Activated CD8-positive, alpha-beta memory T cell treated with anti-CD3 and anti-CD28 coated beads, Interleukin-2, amount 50 U/mL, for 1 hour (primary cell): ENCODE measurements around the gene ETNK1.

Source experiments
- DNase-seq: peaks from one replicate; pipeline ENCODE4 v3.0.0-alpha.2; 2020; ENCODE audit errors: extremely low read depth

Gene ETNK1

GRCh38 chr12:22634883-22635282 is 9.9 kb downstream of the ETNK1 start:
- no peak for DNase-seq

DNA sequence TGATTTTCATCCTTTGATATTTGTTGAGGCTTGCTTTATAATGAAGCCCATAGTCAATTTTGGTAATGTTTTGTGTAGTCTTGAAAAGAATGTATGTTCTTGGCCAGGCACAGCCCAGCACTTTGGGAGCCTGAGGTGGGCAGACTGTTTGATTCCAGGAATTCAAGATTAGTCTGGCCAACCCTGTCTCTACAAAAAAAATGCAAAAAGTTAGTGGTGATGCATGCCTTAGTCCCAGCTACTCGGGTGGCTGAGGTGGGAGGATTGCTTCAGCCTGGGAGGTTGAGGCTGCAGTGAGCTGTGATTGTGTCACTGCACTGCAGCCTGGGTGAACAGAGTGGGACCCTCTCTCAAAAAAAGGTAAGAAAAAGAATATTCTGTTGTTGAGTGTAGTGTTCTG is 10.8 kb downstream of the ETNK1 start:
- no peak for DNase-seq

- no peak for DNase-seq
Measured at GRCh38 chr12:22640851-22641250, 15.9 kb downstream of the ETNK1 start.

GRCh38 chr12:22641353-22642053 is 16.5 kb downstream of the ETNK1 start:
- no peak for DNase-seq

GRCh38 chr12:22648668-22649067 is 23.7 kb downstream of the ETNK1 start:
- DNase-seq: no peak

DNA sequence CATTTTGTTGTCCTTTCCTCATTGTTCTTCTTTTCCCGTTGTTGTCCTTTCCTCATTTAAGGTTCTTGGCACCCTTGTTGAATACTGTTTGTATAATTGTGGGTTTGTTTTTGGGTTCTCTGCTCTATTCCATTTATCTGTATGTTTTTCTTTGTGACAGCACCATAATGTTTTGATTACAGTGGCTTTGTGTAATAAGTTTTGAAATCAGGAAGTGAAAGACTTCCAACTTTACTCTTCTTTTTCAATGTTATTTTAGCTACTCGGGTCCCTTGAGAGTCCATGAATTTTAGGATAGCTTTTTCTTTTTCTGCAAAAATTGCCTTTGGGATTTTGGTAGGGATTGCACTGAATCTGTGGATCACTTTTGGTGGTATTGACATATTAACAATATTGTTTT is 28.1 kb downstream of the ETNK1 start:
- no peak for DNase-seq

GRCh38 chr12:22653791-22654190 is 28.8 kb downstream of the ETNK1 start:
- DNase-seq: no peak

DNA sequence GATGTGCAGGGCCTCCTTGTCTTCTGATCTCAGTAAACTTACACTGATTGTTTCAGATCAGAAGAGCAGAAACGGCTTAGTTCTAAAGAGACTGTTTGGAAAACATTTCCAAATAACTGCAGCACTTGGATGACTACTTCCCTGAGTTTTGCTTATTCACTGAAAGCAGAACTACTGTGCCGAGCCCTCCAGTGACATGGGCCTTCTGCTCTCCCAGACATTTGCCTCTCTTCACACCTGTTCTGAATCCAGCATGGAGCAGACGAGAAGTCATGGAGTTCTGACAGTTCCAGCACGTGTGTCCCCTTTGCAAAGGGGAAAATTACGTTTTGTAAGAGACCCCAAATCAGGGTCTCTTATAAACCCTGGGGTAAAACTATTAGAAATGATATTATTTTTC is 31.4 kb downstream of the ETNK1 start:
- DNase-seq: no peak

GRCh38 chr12:22656831-22657230 is 31.9 kb downstream of the ETNK1 start:
- no peak for DNase-seq

DNA sequence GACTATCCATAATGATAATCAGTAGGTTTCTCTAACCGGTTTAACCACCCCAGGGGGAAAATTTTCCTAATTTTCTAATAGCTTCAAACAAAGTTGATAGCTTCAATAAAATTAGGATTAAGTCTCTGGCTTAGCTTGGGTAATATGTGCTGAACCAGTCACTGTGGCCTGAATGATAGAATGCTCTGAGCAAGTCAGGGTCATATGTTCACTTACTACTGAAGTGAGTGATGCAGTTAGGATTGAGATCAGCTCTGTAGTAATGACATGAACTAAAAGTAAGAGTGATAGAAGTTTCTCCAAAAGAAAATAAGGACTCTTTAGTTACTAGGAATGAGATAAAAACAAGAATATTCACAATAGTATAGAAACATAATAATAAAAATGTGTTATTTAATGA is 32.6 kb downstream of the ETNK1 start:
- DNase-seq: no peak

GRCh38 chr12:22658214-22658613 is 33.2 kb downstream of the ETNK1 start:
- DNase-seq: no peak

- DNase-seq: no peak
Measured at GRCh38 chr12:22662356-22662755, 37.4 kb downstream of the ETNK1 start.

GRCh38 chr12:22665476-22665875 is 40.5 kb downstream of the ETNK1 start:
- DNase-seq: no peak

DNA sequence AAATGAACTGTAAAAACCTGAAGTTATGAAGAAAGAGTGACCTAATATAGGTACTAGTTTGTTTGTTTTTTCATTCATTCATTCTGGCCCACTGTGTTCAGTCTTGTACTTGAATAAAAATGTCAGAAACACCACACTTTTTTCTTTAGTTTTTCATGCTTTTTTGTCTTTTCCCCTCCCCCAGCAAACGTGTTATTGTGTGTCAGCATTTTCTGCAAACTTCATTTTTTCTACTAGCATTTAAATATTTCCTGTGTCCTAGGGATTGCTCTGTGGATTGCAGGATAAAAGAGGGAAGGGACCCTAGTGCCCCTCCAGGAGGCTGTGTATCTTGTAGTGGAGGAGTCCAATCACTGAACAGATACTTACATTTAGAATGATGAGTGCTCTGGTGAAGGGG is 42.2 kb downstream of the ETNK1 start:
- no peak for DNase-seq

GRCh38 chr12:22668441-22668840 is 43.5 kb downstream of the ETNK1 start:
- DNase-seq: no peak

- no peak for DNase-seq
Measured at GRCh38 chr12:22670762-22671161, 45.8 kb downstream of the ETNK1 start.

DNA sequence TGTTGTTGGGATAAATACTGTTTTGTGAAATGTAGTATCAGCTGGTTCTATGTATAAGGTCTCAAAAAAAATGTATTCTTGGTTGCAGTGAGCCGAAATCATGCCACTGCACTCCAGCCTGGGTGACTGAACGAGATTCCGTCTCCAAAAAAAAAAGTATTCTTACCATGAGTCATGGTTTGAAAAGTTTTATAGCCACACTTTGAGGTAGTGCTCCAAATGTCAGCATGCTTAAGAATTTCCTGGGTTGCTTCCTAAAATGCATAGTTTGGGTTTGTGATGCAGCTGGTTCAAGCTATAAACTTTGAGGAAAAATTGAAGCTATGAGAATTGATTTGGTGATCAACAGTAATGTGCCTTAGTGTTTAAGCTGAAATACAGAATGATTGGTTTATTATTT is 48.0 kb downstream of the ETNK1 start:
- no peak for DNase-seq

GRCh38 chr12:22677781-22678574 is 53.0 kb downstream of the ETNK1 start:
- DNase-seq: no peak

DNA sequence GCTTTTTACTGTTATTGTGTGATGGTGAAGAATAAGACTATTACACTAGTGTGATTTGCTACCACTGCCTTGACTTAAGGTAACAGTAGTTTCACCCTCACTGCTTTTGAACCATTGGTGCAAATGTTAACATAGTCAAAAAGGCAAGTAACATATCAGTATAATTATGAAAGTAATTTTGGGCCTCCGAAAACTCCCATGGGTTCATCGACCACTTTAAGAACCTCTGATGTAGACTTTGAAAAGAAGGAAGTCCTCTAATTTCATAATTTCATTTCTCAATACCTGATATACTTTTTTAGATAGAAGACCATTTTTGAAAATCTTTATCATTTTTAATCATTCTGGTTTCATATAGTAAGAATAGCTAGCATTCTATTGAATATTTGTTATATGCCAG is 57.7 kb downstream of the ETNK1 start:
- no peak for DNase-seq

DNA sequence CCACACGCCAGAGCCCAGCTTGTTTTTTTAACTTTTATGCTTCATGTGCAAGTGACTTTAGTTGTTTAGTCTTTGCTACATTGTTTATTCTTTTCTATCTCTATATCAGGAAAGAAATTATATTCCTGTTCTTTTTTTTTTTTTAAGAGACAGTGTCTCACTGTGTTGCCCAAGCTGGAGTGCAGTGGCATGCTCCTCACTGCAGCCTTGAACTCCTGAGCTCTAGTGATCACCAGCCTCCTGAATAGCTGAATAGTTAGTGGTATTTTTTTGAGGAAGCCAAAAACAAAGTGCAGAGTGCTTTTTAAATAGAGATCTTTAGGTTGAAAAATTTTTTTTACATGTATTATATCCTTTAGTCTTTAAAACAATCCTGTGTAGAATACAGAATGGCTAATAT is 58.2 kb downstream of the ETNK1 start:
- DNase-seq: no peak

DNA sequence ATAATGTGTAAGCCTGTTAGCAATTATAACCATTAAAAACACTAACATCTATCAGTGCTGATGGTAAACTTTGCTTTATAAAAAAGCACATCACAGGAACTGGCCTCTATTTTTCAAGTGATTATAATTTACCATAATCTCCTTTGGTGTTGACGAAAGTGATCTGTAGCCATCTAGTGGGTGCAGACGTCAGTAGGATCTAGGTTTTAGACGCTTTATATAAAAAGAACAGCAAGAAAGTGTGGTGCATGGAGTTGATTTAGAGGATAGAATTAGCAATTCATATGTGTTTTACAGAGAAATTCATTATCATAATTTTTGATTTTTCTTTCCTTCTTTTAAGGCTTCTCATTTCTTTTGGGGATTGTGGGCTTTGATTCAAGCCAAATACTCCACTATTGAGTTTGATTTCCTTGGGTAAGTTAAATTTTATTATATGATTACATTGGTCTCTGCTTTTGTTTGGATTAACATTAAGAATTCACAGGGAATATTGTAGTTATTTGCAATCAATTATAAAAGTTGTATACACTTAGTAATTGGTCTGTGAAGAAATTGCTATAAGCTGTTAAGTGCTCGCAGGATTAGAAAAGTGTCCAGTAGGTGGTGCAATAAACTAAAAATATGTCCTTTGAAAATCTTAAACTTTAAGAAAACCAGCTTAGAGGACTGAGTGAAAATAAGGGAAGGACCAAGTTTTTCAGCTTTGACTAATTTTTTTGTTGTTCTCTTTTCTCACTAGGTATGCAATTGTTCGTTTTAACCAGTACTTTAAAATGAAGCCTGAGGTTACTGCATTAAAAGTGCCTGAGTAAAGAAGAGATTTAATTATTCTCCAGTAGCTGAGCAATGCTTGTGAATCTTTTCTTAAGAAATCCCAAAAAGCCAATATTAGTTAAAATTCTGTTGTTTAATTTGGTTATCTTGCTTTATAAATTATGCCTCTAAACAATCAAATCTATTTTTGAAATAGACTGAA is 59.5 kb downstream of the ETNK1 start:
- DNase-seq: no peak

DNA sequence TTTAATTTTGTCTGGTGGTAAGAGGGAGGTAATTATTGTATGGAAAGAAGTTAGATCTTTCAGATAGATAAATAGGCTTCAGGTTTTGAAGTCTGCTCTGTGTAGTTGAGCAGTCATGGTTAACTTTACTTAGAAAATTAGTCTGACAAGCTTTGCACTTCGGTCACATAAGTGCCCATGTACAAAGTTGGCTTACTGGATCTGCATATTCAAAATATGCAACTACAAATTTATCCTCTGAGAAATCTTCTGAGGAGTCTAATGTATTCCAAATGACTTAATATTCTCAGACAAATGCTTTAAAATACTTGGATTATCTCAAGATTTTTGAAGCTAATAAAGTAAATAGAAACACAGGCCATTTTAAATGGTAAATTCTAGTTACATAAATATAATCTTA is 61.2 kb downstream of the ETNK1 start:
- DNase-seq: no peak
